ENCODE data around the gene OR10G7.

- TF ChIP-seq CTCF (IDR thresholded peaks at IDR 0.05; ENCODE audit: poor library complexity) (no peak), EZH2 (IDR thresholded peaks at IDR 0.05; ENCODE audit: borderline replicate concordance) (no peak), EZH2phosphoT487 (IDR thresholded peaks at IDR 0.05; ENCODE audit: low read depth, severe bottlenecking, unreplicated experiment) (no peak)
These were observed 33.4 kb upstream of the OR10G7 start for GRCh38 chr11:124074554-124074953.
